ENCODE measurements around the gene CDK14.
"Not testable (repeated sequence)": the region's sequence is repeated elsewhere in the genome, so short reads cannot be mapped to it uniquely, and the experiment has no call there.

DNA sequence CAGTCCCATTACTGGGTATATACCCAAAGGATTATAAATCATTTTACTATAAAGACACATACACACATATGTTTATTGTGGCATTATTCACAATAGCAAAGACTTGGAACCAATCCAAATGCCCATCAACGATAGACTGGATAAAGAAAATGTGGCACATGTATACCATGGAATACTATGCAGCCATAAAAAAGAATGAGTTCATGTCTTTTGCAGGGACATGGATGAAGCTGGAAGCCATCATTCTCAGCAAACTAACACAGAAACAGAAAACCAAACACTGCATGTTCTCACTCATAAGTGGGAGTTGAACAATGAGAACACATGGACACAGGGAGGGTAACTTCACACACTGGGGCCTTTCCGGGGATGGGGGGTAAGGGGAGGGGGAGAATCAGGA, 219.4 kb downstream of the CDK14 start:
- TF ChIP-seq EZH2phosphoT487, EZH2 (IDR thresholded peaks at IDR 0.05): not testable (repeated sequence)
- TF ChIP-seq, protein P1, sequence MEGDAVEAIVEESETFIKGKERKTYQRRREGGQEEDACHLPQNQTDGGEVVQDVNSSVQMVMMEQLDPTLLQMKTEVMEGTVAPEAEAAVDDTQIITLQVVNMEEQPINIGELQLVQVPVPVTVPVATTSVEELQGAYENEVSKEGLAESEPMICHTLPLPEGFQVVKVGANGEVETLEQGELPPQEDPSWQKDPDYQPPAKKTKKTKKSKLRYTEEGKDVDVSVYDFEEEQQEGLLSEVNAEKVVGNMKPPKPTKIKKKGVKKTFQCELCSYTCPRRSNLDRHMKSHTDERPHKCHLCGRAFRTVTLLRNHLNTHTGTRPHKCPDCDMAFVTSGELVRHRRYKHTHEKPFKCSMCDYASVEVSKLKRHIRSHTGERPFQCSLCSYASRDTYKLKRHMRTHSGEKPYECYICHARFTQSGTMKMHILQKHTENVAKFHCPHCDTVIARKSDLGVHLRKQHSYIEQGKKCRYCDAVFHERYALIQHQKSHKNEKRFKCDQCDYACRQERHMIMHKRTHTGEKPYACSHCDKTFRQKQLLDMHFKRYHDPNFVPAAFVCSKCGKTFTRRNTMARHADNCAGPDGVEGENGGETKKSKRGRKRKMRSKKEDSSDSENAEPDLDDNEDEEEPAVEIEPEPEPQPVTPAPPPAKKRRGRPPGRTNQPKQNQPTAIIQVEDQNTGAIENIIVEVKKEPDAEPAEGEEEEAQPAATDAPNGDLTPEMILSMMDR (IDR thresholded peaks at IDR 0.05) = not testable (repeated sequence)
